Measurements from ENCODE around the gene IL17RA.

- TF ChIP-seq CTCF (conservative IDR thresholded peaks at IDR 0.05) (no peak), ZFX (IDR thresholded peaks at IDR 0.05) (no peak)
Measured at GRCh38 chr22:17120281-17120680, 35.5 kb downstream of the IL17RA start.

Data from C4-2B (cell line).